T-helper 1 cell treated with Interleukin-12 subunit alpha and Interleukin-12 subunit beta and Interleukin-4 antibody, amounts not matched to agents 30 μg/mL and 1 μg/mL, for 36 hours (primary cell): ENCODE measurements around the gene ZNF846.
"Not testable (repeated sequence)": the region's sequence is repeated elsewhere in the genome, so short reads cannot be mapped to it uniquely, and the experiment has no call there.

Source experiments
- H3K27ac Mint-ChIP-seq: one replicate; pipeline ENCODE4 v1.8.0; 2021; ENCODE audit warnings: mild to moderate bottlenecking, mixed read lengths
- H3K27me3 Mint-ChIP-seq: one replicate; pipeline ENCODE4 v1.8.0; 2021; ENCODE audit warnings: low read depth, mixed read lengths
- H3K36me3 Mint-ChIP-seq: one replicate; pipeline ENCODE4 v1.8.0; 2021; ENCODE audit warnings: low read depth, mixed read lengths
- H3K4me1 Mint-ChIP-seq: one replicate; pipeline ENCODE4 v1.8.0; 2021; ENCODE audit warnings: low read depth, mixed read lengths
- H3K4me3 Mint-ChIP-seq: one replicate; pipeline ENCODE4 v1.8.0; 2021; ENCODE audit warnings: mild to moderate bottlenecking, moderate library complexity, mixed read lengths
- H3K9me3 Mint-ChIP-seq: one replicate; pipeline ENCODE4 v1.8.0; 2021; ENCODE audit warnings: mixed read lengths

Gene ZNF846

DNA sequence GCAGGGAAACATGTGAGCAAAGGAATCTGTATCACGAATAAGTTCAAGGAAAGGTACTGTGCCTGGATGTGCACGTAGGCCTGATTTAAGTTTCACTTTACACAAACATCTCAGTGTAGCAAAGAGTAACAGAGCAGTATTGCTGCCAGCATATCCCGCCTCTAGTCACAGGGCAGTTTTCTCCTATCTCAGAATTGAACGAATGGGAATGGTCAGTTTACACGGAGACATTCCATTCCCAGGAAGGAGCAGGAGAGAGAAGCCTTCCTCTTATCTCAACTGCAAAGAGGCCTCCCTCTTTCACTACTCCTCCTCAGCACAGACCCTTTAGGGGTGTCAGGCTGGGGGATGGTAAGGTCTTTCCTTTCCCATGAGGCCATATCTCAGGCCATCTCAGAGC lies 21.0 kb upstream of the ZNF846 start:
- not testable (repeated sequence) for H3K36me3 Mint-ChIP-seq, H3K4me3 Mint-ChIP-seq, H3K9me3 Mint-ChIP-seq, H3K27ac Mint-ChIP-seq, H3K27me3 Mint-ChIP-seq
- H3K4me1 Mint-ChIP-seq = peaks cover 24% of the 10 kb centered on the region

DNA sequence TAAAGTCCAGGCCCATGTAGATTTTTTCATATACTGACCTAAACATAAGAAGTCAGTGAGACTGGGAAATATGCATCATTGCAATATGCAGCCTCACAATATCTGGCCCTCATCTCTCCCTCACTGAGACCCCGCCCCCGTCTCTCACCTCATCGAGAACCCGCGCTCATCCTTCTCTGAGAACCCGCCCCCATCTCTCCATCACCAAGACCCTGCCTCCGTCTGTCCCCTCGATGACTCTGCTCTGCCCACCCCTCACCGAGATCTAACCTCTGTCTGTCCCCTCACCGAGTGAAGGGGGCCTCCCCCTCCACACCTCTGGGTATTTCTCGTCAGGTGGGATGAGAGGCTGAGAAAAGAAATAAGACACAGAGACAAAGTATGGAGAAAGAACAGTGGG lies 20.5 kb upstream of the ZNF846 start:
- H3K27ac Mint-ChIP-seq = no peak overlapping the region
- peaks cover 4% of the 10 kb centered on the region for H3K9me3 Mint-ChIP-seq
- H3K36me3 Mint-ChIP-seq = peaks cover 5% of the 10 kb centered on the region
- peak overlapping the region; percentile 22 for H3K4me3 Mint-ChIP-seq
- no peaks in the 10 kb centered on the region for H3K27me3 Mint-ChIP-seq
- peaks cover 28% of the 10 kb centered on the region for H3K4me1 Mint-ChIP-seq

DNA sequence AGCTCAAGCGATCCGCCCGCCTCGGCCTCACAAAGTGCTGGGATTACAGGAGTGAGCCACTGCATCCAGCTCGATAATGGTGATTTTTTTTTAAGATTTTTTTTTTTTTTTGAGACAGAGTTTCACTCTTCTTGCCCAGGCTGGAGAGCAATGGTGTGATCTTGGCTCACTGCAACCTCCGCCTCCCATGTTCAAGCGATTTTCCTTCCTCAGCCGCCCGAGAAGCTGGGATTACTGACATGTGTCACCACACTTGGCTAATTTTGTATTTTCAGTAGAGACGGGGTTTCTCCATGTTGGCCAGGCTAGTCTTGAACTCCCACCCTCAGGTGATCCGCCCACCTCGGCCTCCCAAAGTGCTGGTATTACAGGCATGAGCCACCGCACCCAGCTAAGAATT lies 20.1 kb upstream of the ZNF846 start:
- H3K36me3 Mint-ChIP-seq, H3K4me3 Mint-ChIP-seq, H3K27ac Mint-ChIP-seq, H3K27me3 Mint-ChIP-seq, H3K9me3 Mint-ChIP-seq: not testable (repeated sequence)
- H3K4me1 Mint-ChIP-seq = peaks cover 28% of the 10 kb centered on the region

DNA sequence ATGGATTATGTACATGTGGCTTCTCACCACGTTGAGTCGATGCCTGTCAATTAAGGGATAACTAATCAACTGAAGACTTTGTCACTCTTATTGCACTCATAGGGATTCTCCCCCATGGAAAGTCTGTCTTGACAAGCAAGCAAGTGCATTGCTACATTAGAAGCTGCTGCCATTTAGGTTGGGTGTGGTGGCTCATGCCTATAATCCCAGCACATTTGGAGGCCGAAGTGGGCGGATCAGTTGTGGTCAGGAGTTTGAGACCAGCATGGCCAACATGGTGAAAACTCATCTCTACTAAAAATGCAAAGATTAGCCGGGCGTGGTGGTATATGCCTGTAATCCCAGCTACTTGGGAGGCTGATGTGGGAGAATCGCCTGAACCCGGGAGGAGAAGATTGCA lies 18.3 kb upstream of the ZNF846 start:
- Mint-ChIP-seq H3K27ac (no peak overlapping the region), H3K4me3 (peak overlapping the region; percentile 63), H3K27me3 (no peaks in the 10 kb centered on the region), H3K36me3 (no peaks in the 10 kb centered on the region), H3K9me3 (peaks cover 6% of the 10 kb centered on the region), H3K4me1 (peaks cover 23% of the 10 kb centered on the region)

- H3K27ac Mint-ChIP-seq = no peak overlapping the region
- H3K27me3 Mint-ChIP-seq = no peaks in the 10 kb centered on the region
- peaks cover 6% of the 10 kb centered on the region for H3K9me3 Mint-ChIP-seq
- H3K4me1 Mint-ChIP-seq = peaks cover 21% of the 10 kb centered on the region
- H3K4me3 Mint-ChIP-seq = peak overlapping the region; percentile 91
- no peaks in the 10 kb centered on the region for H3K36me3 Mint-ChIP-seq
Measured at GRCh38 chr19:9786342-9786741, 17.8 kb upstream of the ZNF846 start.

- Mint-ChIP-seq H3K27me3 (no peaks in the 10 kb centered on the region), H3K4me3 (peak overlapping the region; percentile 91), H3K27ac (peak overlapping the region; percentile 90), H3K4me1 (peaks cover 20% of the 10 kb centered on the region), H3K36me3 (no peaks in the 10 kb centered on the region), H3K9me3 (peaks cover 6% of the 10 kb centered on the region)
Measured at GRCh38 chr19:9785367-9786331, 17.1 kb upstream of the ZNF846 start.

DNA sequence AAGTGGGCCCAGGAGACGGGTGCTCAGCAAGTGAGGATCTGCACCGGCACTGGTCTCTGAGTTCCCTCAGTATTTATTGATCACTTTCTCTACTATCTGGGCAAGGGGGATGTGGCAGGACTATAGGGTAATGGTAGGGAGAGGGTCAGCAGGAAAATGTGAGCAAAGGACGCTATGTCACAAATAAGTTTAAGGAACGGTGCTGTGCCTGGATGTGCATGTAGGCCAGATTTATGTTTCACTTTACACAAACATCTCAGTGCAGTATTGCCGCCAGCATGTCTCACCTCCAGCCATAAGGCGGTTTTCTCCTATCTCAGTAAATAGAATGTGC lies 15.6 kb upstream of the ZNF846 start:
- H3K27ac Mint-ChIP-seq, H3K36me3 Mint-ChIP-seq, H3K9me3 Mint-ChIP-seq, H3K27me3 Mint-ChIP-seq: not testable (repeated sequence)
- peak overlapping the region; percentile 4 for H3K4me3 Mint-ChIP-seq
- H3K4me1 Mint-ChIP-seq = peaks cover 15% of the 10 kb centered on the region

DNA sequence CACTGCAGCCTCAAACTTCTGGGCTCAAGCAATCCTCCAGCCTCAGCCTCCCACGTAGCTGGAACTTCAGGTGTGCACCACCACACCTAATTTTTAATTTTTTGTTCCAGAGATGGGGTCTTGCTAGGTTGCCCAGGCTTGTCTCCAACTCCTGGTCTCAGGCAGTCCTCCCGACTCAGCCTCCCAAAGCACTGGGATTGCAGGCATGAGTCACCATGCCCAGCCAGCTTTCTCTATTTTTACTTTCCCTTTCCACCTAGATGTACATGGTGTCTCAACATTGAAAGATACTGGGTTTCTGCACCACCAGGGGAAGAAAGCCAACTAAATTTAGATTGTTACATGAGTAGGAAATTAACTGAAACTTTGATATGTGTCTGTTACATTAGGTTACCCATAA lies 13.8 kb upstream of the ZNF846 start:
- Mint-ChIP-seq H3K36me3 (no peaks in the 10 kb centered on the region), H3K27ac (no peak overlapping the region), H3K4me3 (no peak overlapping the region), H3K27me3 (no peaks in the 10 kb centered on the region), H3K4me1 (peaks cover 13% of the 10 kb centered on the region), H3K9me3 (peaks cover 18% of the 10 kb centered on the region)

DNA sequence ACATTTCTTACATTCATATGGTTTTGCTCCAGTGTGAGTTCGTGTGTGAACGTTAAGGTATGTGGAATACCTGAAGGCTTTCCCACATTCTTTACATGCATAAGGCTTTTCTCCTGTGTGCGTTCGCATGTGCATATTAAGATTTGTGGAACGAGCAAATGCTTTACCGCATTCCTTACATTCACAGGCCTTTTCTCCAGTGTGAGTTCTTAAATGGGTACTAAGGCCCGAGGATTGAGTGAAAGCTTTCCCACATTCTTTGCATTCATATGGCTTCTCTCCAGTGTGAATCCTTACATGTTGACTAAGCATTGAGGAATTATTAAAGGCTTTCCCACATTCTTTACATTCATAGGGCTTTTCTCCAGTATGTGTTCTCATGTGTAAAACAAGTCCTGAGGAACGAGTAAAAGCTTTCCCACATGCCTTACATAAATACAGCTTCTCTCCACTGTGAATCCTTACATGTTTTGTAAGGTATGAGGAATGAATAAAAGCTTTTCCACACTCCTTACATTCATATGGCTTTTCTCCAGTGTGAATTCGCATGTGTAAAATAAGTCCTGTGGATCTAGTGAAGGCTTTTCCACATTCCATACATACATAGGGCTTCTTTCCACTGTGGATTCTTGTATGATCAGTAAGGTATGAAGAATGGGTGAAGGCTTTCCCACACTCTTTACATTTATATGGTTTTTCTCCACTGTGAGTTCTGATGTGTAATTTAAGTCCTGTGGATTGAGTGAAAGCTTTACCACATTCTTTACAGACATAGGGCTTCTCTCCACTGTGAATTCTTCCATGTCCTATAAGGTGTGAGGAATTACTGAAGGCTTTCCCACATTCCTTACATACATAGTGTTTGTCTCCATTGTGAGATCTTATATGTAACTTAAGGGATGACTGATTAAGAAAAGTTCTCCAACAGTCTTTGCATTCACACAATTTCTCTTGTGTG lies 10.7 kb downstream of the ZNF846 start:
- peaks cover 21% of the 10 kb centered on the region for H3K36me3 Mint-ChIP-seq
- H3K27ac Mint-ChIP-seq = no peak overlapping the region
- peaks cover 50% of the 10 kb centered on the region for H3K9me3 Mint-ChIP-seq
- no peaks in the 10 kb centered on the region for H3K27me3 Mint-ChIP-seq
- H3K4me1 Mint-ChIP-seq = no peaks in the 10 kb centered on the region
- no peak overlapping the region for H3K4me3 Mint-ChIP-seq

DNA sequence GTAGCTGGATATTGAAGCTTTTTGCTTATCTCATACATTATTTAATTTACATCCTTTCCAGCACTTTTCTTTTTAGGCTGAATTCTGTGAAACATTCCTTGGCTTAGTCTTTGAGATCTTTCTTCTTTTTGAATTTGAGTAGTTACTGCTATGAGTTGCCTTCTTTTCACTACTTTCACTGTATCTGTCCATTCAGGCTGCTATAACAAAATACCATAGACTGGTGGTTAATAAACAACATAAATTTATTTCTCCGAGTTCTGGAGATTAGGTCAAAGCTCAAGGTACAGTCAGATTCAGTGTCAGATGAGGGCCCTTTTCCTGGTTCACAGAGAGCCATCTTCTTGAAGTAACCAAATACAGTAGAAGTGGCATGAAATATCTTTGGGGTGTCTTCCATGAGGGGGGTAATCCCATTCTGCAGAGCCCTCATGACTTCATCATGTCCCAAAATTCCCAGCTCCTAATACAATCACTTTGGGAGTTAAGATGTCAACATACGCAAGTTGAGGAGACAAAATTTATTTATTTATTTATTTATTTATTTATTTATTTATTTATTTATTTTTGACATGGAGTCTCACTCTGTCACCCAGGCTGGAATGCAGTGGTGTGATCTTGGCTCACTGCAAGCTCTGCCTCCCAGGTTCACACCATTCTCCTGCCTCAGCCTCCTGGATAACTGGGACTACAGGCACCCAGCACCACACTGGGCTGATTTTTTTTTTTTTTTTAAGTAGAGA lies 15.7 kb downstream of the ZNF846 start:
- H3K9me3 Mint-ChIP-seq = peaks cover 38% of the 10 kb centered on the region
- H3K36me3 Mint-ChIP-seq = peaks cover 6% of the 10 kb centered on the region
- no peaks in the 10 kb centered on the region for H3K27me3 Mint-ChIP-seq
- H3K4me1 Mint-ChIP-seq = no peaks in the 10 kb centered on the region
- no peak overlapping the region for H3K4me3 Mint-ChIP-seq
- no peak overlapping the region for H3K27ac Mint-ChIP-seq

DNA sequence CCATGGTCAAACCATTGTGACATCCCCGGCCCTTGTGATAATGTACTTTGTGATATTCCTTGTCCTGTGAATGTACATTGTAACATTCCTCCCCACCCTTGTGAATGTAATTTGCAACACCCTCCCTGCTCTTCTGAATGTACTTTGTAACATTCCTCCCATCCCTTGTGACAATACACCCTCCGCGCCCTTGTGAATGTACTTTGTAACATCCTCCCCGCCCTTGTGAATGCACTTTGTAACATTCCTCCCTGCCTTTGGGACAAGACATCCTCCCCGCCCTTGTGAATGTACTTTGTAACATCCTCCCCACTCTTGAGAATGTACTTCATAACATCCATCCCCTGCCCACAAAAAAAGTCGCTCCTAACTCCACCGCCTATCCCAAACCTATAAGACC lies 17.1 kb downstream of the ZNF846 start:
- no peaks in the 10 kb centered on the region for H3K27me3 Mint-ChIP-seq
- H3K9me3 Mint-ChIP-seq = peaks cover 27% of the 10 kb centered on the region
- H3K27ac Mint-ChIP-seq = no peak overlapping the region
- H3K4me1 Mint-ChIP-seq = no peaks in the 10 kb centered on the region
- peaks cover 2% of the 10 kb centered on the region for H3K36me3 Mint-ChIP-seq
- no peak overlapping the region for H3K4me3 Mint-ChIP-seq

GRCh38 chr19:9741476-9742171 lies 26.9 kb downstream of the ZNF846 start:
- Mint-ChIP-seq H3K4me3 (no peak overlapping the region), H3K9me3 (peaks cover 36% of the 10 kb centered on the region), H3K27ac (no peak overlapping the region), H3K36me3 (no peaks in the 10 kb centered on the region), H3K4me1 (no peaks in the 10 kb centered on the region), H3K27me3 (no peaks in the 10 kb centered on the region)

- H3K4me3 Mint-ChIP-seq = no peak overlapping the region
- H3K27me3 Mint-ChIP-seq = no peaks in the 10 kb centered on the region
- no peaks in the 10 kb centered on the region for H3K4me1 Mint-ChIP-seq
- H3K9me3 Mint-ChIP-seq = peaks cover 29% of the 10 kb centered on the region
- H3K27ac Mint-ChIP-seq = no peak overlapping the region
- H3K36me3 Mint-ChIP-seq = no peaks in the 10 kb centered on the region
Measured at GRCh38 chr19:9735986-9736385, 32.6 kb downstream of the ZNF846 start.

- not testable (repeated sequence) for H3K27me3 Mint-ChIP-seq, H3K4me1 Mint-ChIP-seq, H3K4me3 Mint-ChIP-seq, H3K36me3 Mint-ChIP-seq, H3K27ac Mint-ChIP-seq
- H3K9me3 Mint-ChIP-seq = peaks cover 36% of the 10 kb centered on the region
Measured at GRCh38 chr19:9730056-9730455, 38.5 kb downstream of the ZNF846 start.
